ENCODE measurements around the gene CA10.

GRCh38 chr17:51662204-51663056 lies 496.1 kb downstream of the CA10 start:
- TF ChIP-seq CTCF (IDR thresholded peaks at IDR 0.05; ENCODE audit: low read length), result no peak
- no peak for TF ChIP-seq EZH2 (IDR thresholded peaks at IDR 0.05; ENCODE audit: borderline replicate concordance, low read length)
